ENCODE results near the gene SFT2D1. TPM values are rescaled to one million over a fixed set of nuclear protein-coding genes. Genes with fewer than 3 reads are reported as not detected.

The SFT2D1 gene
- total and polyA plus RNA-seq, 9 of the 15 experiments (the other 6 are each of a cell fraction or from before 2014, with no cell fraction given), result 54.4 to 140 (median 74.6) TPM

- TF ChIP-seq ZNF253 (CRISPR knock-in tag; conservative IDR thresholded peaks at IDR 0.05), result no peak
- no peak for TF ChIP-seq NCOA1 (IDR thresholded peaks at IDR 0.05; ENCODE audit: low read depth)
- no peak for TF ChIP-seq ZNF395 (CRISPR knock-in tag; IDR thresholded peaks at IDR 0.05)
- TF ChIP-seq CLOCK (CRISPR knock-in tag; IDR thresholded peaks at IDR 0.05; ENCODE audit: borderline replicate concordance), result no peak
- TF ChIP-seq YY1 (IDR thresholded peaks at IDR 0.05; ENCODE audit: borderline replicate concordance in 1 of 3, control insufficient read depth in 1 of 3, extremely low read depth in 1 of 3, insufficient read depth in 3 of 3, insufficient read length in 1 of 3, insufficient replicate concordance in 2 of 3, low read depth in 1 of 3, low read length in 2 of 3), result peak in 1 of 3 experiments; percentile 71
- no peak for TF ChIP-seq CHD4 (IDR thresholded peaks at IDR 0.05; ENCODE audit: insufficient read depth, insufficient replicate concordance, low read depth, low read length, poor library complexity, severe bottlenecking)
- 0 out of 2 replicates have a peak, but pooled peaks have one; percentile 73 for TF ChIP-seq GATAD2A (IDR thresholded peaks at IDR 0.05)
- no peak for TF ChIP-seq PRPF4 (IDR thresholded peaks at IDR 0.05; ENCODE audit: insufficient read depth, low read depth, low read length, poor library complexity, severe bottlenecking)
- TF ChIP-seq TFAM (CRISPR knock-in tag; conservative IDR thresholded peaks at IDR 0.05), result no peak
- TF ChIP-seq ATF6 (CRISPR knock-in tag; IDR thresholded peaks at IDR 0.05), result peak; percentile 97
- no peak for TF ChIP-seq CHCHD3 (CRISPR knock-in tag; IDR thresholded peaks at IDR 0.05)
- TF ChIP-seq ZFP30 (CRISPR knock-in tag; IDR thresholded peaks at IDR 0.05; ENCODE audit: borderline replicate concordance), result no peak
- TF ChIP-seq L3MBTL2 (IDR thresholded peaks at IDR 0.05), result peak; percentile 79
- TF ChIP-seq HMGXB4 (CRISPR knock-in tag; IDR thresholded peaks at IDR 0.05), result 0 out of 2 replicates have a peak, but pooled peaks have one; percentile 7
- no peak for TF ChIP-seq THRAP3 (IDR thresholded peaks at IDR 0.05; ENCODE audit: borderline replicate concordance)
These were observed at the start of gene SFT2D1 (continued) for GRCh38 chr6:166342349-166343149.
